ENCODE data around the gene UTP14C.
"Not testable (repeated sequence)": the region's sequence is repeated elsewhere in the genome, so short reads cannot be mapped to it uniquely, and the experiment has no call there.

Gene UTP14C

GRCh38 chr13:52004511-52005170, 19.9 kb upstream of the UTP14C start:
- DNase-seq = no peak

- DNase-seq = no peak
These were observed 18.5 kb upstream of the UTP14C start for GRCh38 chr13:52005841-52006522.

GRCh38 chr13:52006523-52007245, 17.8 kb upstream of the UTP14C start:
- no peak for DNase-seq

- no peak for DNase-seq
These were observed 14.5 kb upstream of the UTP14C start for GRCh38 chr13:52009946-52010345.

GRCh38 chr13:52010890-52011631, 13.4 kb upstream of the UTP14C start, which contains the start of gene ATP7B:
Gene ATP7B (minus strand): TSS chr13:52011450. CDS start chr13:52011337, 113 bp downstream.
- no peak for DNase-seq

- no peak for DNase-seq
These were observed 12.6 kb upstream of the UTP14C start, which contains the start of gene ALG11 for GRCh38 chr13:52011632-52012511. Gene ALG11 (plus strand): TSS chr13:52012398. CDS start chr13:52012419, 21 bp downstream.

- DNase-seq = no peak
These were observed 12.0 kb upstream of the UTP14C start for GRCh38 chr13:52012512-52012836.

- DNase-seq = no peak
These were observed 8.2 kb upstream of the UTP14C start for GRCh38 chr13:52016296-52016695.

- no peak for DNase-seq
These were observed 4.3 kb upstream of the UTP14C start for GRCh38 chr13:52020191-52020590.

- no peak for DNase-seq
These were observed 2.1 kb upstream of the UTP14C start for GRCh38 chr13:52022356-52022755.

- DNase-seq = no peak
These were observed 1.2 kb downstream of the UTP14C start for GRCh38 chr13:52025475-52026245.

GRCh38 chr13:52026246-52026626, 1.7 kb downstream of the UTP14C start:
- no peak for DNase-seq

GRCh38 chr13:52027832-52028231, 3.3 kb downstream of the UTP14C start:
- no peak for DNase-seq

- no peak for DNase-seq
These were observed 5.1 kb downstream of the UTP14C start for GRCh38 chr13:52029569-52029968.

GRCh38 chr13:52030401-52030800, 5.9 kb downstream of the UTP14C start:
- DNase-seq = not testable (repeated sequence)

- DNase-seq = no peak
These were observed 8.5 kb downstream of the UTP14C start for GRCh38 chr13:52033039-52033438.

GRCh38 chr13:52034616-52035226, 10.2 kb downstream of the UTP14C start:
- no peak for DNase-seq

GRCh38 chr13:52036037-52036436, 11.5 kb downstream of the UTP14C start:
- no peak for DNase-seq

- no peak for DNase-seq
These were observed 19.2 kb downstream of the UTP14C start for GRCh38 chr13:52043675-52044074.

- DNase-seq = no peak
These were observed 23.0 kb downstream of the UTP14C start for GRCh38 chr13:52047463-52047862.

GRCh38 chr13:52048516-52048915, 24.0 kb downstream of the UTP14C start:
- no peak for DNase-seq
